ENCODE measurements around the gene ORC1.
"Not testable (repeated sequence)": the region's sequence is repeated elsewhere in the genome, so short reads cannot be mapped to it uniquely, and the experiment has no call there.

ORC1 gene

DNA sequence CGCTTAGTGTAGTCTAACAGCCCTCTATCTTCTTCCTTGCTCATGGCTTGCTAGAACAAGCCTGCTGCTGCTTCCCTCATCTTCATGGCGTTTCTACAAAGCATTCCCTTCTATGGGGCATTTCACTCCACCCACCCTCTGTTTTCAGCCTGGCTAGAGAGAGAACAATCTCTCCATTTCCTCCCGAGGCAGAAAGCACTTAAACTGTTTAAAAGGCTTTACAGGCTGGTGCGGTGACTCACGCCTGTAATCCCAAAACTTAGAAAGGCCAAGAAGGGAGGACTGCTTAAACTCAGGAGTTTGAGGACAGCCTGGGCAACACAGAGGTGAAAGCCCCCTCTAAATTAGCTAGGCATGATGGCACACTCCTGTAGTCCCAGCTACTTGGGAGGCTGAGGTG lies 17.8 kb downstream of the ORC1 start:
- no peak overlapping the region for H3K4me3 ChIP-seq (ENCODE audit: low read depth, low read length)
- DNase-seq (ENCODE audit: low read depth) = no peak
- TF ChIP-seq CTCF (IDR thresholded peaks at IDR 0.05; ENCODE audit: low read depth, low read length) = no peak
- no peak for TF ChIP-seq MYC (IDR thresholded peaks at IDR 0.05; ENCODE audit: low read depth, low read length)
- TF ChIP-seq MAX (IDR thresholded peaks at IDR 0.05; ENCODE audit: low read depth, low read length) = no peak
- no peak for TF ChIP-seq POLR2A (IDR thresholded peaks at IDR 0.05; ENCODE audit: extremely low read depth, insufficient read length)

GRCh38 chr1:52385376-52385775 lies 18.8 kb downstream of the ORC1 start:
- H3K4me3 ChIP-seq (ENCODE audit: low read depth, low read length) = no peak overlapping the region
- no peak for TF ChIP-seq MYC (IDR thresholded peaks at IDR 0.05; ENCODE audit: low read depth, low read length)
- no peak for TF ChIP-seq CTCF (IDR thresholded peaks at IDR 0.05; ENCODE audit: low read depth, low read length)
- TF ChIP-seq MAX (IDR thresholded peaks at IDR 0.05; ENCODE audit: low read depth, low read length) = no peak
- no peak for TF ChIP-seq POLR2A (IDR thresholded peaks at IDR 0.05; ENCODE audit: extremely low read depth, insufficient read length)
- DNase-seq (ENCODE audit: low read depth) = no peak

DNA sequence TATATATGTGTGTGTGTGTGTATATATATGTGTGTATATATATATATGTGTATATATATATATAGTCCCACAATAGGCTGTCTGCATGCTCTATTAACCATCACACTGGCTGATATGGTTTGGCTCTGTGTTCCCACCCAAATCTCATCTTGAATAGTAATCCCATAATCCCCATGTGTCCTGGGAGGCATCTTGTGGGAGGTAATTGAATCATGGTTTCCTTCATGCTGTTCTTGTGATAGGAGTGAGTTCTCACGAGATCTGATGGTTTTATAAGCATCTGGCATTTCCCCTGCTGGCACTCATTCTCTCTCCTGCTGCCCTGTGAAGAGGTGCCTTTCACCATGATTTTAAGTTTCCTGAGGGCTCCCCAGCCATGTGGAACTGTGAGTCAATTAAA lies 34.4 kb downstream of the ORC1 start:
- DNase-seq (ENCODE audit: low read depth); H3K4me3 ChIP-seq (ENCODE audit: low read depth, low read length): not testable (repeated sequence)

- DNase-seq (ENCODE audit: low read depth) = peak; percentile 71
- H3K4me3 ChIP-seq (ENCODE audit: low read depth, low read length) = peak overlapping the region; percentile 46
Observed at GRCh38 chr1:52368383-52369172, 35.6 kb downstream of the ORC1 start.

DNA sequence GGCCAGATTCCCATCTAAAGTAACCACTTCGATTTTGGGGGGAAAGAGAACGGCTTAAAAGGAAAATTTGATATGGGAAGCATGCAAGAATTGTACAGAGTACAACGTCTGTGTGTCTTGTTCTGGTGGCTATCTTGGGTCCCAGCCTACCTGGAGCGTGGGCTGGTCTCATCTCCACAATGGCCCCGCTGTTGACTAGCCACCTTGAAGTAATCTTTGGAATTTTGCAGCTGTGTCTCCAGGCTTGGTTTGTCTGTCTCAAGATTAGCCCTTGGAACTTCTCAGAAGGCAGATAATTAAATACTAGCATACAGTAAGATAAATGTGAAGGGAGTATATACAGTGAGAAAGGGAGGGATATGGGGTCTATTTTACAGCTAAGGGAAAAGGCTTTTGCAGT lies 37.0 kb downstream of the ORC1 start:
- TF ChIP-seq CTCF (IDR thresholded peaks at IDR 0.05; ENCODE audit: low read depth, low read length) (no peak), MAX (IDR thresholded peaks at IDR 0.05; ENCODE audit: low read depth, low read length) (no peak), POLR2A (IDR thresholded peaks at IDR 0.05; ENCODE audit: extremely low read depth, insufficient read length) (no peak), MYC (IDR thresholded peaks at IDR 0.05; ENCODE audit: low read depth, low read length) (no peak)
- no peak overlapping the region for H3K4me3 ChIP-seq (ENCODE audit: low read depth, low read length)

More at GRCh38 chr1:52368383-52369172, 35.6 kb downstream of the ORC1 start:
- TF ChIP-seq MAX (IDR thresholded peaks at IDR 0.05; ENCODE audit: low read depth, low read length) (no peak), MYC (IDR thresholded peaks at IDR 0.05; ENCODE audit: low read depth, low read length) (no peak), POLR2A (IDR thresholded peaks at IDR 0.05; ENCODE audit: extremely low read depth, insufficient read length) (no peak), CTCF (IDR thresholded peaks at IDR 0.05; ENCODE audit: low read depth, low read length) (no peak)

DNA sequence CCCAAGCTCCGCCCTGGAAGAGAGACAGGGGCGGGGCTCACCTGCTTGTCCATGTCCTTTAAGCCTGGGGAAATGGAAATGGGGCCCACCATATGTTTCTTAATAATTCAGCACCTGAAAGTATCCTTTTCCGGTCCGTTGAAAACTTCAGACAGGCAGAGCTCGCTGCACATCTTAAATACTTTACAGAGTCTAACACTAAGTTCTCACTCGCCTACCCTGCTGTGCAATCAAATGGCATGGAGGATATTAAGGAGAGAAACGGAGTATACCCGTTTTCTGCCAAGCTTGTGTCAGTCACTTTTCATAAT lies 37.8 kb downstream of the ORC1 start:
- no peak for DNase-seq (ENCODE audit: low read depth)
- TF ChIP-seq MYC (IDR thresholded peaks at IDR 0.05; ENCODE audit: low read depth, low read length) (no peak), CTCF (IDR thresholded peaks at IDR 0.05; ENCODE audit: low read depth, low read length) (no peak), POLR2A (IDR thresholded peaks at IDR 0.05; ENCODE audit: extremely low read depth, insufficient read length) (no peak), MAX (IDR thresholded peaks at IDR 0.05; ENCODE audit: low read depth, low read length) (no peak)
- H3K4me3 ChIP-seq (ENCODE audit: low read depth, low read length) = peak overlapping the region; percentile 46

More for the DNA sequence above, 37.0 kb downstream of the ORC1 start:
- no peak for DNase-seq (ENCODE audit: low read depth)

Data from NB4 (cell line).